ENCODE measurements around the gene EXD3.
"Not testable (repeated sequence)": the region's sequence is repeated elsewhere in the genome, so short reads cannot be mapped to it uniquely, and the experiment has no call there.

EXD3 gene

DNA sequence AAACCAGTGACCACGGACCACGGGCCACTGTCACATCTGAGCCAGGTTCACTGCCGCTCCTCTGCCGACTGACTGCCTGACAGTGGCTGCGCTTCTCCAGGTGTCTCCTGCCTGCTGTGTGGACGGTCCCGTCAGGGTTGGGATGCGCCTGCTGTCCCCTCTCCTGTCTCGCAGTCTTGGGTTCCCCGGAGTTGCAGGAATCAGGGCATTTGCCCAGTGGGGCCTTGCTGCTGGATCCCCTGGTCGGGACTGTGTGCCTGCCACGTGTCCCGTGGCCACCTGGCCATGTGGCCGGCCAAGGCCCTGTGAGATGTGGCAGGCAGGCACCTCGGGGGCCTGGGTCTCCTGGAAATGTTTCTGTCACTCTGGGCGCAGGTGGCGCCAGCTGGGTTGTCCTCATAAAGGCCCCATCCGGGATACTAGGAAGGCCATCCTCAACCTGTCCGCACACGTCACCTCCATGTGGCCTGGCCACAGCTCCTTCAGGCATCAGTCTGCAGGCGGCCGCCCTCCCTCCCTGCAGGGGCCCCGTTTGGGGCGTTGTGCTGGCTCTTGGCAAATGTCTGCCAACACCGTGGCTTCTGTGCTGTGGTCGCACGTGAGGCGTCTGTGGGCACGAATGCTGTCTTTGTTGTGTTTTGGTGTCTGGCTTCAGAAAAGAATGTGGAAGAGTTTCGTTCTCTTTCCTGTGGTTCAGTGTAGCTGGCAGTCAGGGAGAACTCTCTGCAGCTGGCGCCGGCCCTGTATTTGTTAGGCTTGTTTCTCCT is 151.8 kb downstream of the EXD3 start:
- no peak for DNase-seq

DNA sequence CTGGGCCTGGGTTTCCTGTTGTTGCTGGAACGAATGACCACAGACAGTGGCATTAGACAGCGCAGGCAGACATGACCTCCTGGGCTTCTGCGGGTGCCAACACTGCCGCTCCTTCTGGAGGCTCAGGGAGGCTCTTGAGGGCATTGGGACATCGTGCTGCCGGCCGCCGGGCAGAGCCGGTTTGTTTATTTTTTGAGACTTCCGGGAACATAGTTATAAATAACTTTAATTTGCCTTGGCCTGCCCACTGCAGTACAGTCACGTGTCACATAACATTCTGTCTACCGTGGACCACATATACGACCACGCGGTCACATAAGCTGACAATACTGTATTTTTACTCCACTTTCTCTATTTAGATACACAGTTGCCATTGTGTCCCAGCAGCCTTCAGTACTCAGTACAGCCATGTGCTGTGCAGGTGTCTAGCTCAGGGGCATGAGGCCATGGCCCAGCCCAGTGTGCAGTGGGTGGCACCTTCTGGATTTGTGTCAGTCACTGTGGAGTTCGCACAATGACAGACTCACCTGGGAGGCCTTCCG is 153.7 kb downstream of the EXD3 start:
- no peak for DNase-seq

DNA sequence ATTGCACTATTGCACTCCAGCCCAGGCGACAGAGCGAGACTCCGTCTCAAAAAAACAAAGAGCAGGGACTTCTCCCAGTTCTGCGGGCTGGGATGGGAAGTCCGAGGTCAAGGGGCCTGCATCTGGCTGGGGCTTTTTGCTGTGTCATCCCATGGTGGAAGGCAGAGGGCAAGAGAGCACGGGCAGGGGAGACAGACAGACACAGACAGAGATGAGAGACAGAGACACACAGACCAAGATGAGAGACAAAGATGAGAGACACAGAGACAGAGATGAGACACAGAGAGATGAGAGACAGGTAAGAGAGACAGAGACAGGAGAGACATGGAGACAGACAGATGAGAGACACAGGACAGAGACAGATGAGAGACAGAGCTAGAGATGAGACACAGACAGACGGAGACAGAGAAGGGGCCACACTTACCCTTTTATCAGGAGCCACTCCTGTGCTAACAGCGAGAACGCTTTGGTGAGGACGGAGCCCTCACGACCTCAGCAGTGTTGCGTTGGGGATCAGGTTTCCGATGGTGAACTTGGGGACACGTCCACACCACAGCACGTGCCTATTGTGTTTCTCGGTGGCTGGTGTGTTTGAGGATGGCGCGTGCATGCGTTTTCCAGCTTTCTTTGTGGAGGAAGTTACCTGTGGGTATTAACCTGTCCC is 154.3 kb downstream of the EXD3 start:
- no peak for DNase-seq

DNA sequence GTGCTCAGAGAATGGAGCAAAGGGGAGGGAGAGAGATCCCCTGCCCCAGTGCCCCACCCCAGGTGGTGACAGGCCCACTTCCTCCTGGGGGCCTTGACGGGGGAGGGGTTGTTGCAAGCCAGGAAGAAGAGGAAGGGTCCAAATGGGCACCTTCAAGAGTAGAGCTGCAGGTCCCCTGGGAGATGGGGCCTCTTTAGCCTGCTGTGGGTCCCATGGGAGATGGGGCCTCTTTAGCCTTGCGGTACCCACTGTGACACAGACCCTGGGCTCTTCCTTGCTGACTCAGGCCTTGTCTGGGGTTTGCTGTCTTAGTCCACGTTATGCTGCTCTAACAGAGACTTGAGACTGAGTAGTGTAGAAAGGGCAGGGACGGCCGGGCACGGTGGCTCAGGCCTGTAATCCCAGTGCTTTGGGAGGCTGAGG is 155.0 kb downstream of the EXD3 start:
- DNase-seq: no peak

DNA sequence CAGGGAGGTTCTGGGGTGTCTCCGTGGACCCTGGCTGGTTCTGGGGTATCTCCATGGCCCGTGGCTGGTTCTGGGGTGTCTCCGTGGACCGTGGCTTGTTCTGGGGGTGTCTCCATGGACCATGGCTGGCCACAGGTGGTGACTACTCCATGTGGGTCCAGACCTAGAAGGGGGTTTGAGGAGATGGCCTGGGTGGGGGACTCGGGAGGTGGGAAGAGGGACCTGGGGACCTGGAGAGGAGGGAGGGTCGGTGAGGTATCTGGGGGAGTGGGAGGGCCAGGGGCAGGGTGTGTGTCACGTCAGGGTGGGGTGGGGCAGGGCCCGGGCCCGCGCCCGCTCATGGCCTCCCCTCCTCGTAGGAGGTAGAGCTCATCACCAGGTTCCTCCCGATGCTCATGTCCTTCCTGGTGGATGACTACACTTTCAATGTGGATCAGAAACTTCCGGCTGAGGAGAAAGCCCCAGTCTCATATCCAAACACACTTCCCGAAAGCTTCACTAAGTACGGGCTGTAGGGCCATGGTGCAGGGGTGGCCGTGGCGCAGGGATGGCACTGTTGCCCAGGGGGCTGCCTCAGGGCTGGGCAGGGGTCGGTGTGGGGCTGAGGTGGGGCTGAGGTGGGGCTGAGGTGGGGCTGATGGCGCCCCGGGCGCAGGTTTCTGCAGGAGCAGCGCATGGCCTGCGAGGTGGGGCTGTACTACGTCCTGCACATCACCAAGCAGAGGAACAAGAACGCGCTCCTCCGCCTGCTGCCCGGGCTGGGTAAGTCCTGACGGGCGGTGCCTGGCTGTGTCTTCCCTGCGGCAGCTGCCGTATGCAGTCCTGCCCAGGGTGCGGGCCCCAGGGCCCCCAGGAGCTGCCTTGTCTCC is 156.1 kb downstream of the EXD3 start:
- no peak for DNase-seq

DNA sequence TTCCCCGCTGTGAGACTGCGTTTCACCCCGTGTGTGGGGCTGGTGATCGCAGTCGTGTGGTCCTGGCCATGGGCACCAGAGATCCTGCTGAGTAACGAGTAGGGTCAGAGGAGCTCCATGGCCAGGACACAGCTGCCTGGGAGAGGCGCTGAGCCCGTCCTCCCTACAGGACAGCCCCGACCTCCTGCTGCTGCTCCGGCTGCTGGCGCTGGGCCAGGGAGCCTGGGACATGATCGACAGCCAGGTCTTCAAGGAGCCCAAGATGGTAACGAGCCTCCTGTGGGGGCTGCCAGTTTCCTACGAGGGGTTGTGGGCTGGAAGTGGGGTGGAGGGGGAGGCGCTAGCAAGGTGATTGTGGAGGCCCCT is 156.8 kb downstream of the EXD3 start:
- DNase-seq: no peak

DNA sequence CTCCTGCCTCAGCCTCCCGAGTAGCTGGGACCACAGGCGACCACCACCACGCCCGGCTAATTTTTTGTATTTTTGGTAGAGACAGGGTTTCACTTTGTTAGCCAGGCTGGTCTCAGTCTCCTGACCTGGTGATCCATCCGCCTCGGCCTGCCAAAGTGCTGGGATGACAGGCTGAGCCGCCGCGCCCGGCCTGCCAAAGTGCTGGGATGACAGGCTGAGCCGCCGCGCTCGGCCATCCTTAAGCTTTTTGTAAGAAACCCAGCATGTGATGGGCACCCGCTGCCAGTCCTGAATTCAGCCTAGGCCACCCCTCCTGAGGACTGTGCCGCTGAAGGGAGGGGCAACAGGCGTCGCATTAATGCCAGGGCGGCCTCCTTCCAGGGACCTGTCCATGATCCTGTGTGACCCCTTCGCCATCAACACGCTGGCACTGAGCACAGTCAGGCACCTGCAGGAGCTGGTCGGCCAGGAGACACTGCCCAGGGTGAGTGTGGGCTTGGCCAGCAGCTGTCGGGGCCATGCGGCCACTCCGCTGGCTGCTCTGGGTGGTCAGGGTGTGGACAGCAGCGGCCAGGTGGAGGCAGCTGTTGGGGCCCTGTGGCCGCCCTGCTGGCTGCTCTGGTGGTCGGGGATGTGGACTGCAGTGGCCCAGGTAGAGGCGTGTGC is 157.3 kb downstream of the EXD3 start:
- no peak for DNase-seq

DNA sequence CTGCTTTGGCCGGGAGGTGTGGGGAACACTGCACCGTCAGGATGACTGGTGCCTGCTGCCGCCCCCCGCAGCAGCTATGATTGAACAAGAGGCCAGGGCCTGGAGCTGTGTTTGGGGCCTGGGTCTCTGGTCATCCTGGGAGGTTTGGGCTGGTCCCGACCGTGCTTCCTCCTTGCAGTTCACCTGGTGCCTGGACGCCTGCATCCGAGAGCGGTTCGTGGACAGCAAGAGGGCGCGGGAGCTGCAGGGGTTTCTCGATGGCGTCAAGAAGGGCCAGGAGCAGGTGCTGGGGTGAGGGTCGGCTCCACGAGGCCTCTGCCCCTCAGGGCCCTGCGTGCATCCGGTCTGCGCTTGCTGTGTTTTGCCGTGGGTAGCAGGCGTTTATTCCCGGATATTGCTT is 158.9 kb downstream of the EXD3 start:
- no peak for DNase-seq

DNA sequence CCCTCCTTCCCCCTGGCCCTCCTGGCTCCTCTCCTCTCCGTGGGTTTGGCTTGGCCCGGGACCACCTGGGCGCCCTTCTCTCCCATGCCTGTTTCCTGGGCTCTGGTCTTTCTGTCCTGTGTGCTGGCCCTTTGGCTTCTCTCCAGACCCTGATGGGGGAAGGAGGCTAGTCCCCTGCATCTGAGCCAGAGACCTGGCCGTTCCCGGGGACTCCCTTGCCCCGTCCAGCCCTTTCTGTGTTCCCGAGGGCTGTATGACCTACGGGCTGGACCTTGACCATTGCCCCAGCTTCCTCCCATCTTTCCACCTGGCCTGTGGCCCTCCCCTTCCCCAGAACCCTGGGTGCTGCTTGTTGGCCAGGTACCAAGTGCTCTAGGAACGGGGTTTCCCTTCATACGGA is 159.5 kb downstream of the EXD3 start:
- no peak for DNase-seq

DNA sequence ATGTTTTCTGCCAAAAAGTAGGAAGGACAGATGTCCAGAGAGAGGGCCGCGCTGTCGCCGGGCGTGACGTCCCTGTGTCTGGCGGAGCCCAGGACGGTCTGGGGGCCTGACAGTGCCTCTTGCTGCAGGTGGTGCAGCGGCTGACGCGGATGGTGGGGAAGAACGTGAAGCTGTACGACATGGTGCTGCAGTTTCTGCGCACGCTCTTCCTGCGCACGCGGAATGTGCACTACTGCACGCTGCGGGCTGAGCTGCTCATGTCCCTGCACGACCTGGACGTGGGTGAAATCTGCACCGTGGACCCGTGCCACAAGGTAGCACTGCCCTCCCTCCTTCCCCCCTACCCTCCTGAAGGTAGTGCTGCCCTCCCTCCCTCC is 160.1 kb downstream of the EXD3 start:
- DNase-seq: no peak

DNA sequence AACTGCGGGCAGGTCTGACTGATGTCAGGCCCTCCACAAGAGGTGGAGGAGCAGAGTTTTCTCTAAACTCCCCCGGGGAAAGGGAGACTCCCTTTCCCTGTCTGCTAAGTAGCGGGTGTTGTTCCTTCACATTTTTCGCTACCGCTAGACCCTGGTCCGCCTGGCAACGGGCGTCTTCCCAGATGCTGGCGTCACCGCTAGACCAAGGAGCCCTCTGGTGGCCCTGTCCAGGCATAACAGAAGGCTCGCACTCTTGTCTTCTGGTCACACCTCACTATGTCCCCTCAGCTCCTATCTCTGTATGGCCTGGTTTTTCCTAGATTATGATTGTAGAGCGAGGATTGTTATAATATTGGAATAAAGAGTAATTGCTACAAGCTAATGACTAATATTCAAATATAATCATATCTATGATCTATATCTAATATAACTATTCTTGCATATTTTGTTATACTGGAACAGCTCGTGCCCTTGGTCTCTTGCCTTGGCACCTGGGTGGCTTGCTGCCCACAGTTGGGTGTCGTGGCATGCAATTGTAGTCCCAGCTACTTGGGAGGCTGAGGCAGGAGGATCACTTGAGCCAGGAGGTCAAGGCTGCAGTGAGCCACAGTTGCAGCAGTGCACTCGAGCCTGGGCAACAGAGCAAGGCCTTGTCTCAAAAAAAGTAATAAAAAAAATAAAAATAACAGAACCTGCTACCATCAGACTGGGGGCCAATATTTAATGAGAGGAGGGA is 160.6 kb downstream of the EXD3 start:
- not testable (repeated sequence) for DNase-seq
